ENCODE measurements around the gene PEF1. TPM values are rescaled to one million over a fixed set of nuclear protein-coding genes. Genes with fewer than 3 reads are reported as not detected.

Gene PEF1, protein sequence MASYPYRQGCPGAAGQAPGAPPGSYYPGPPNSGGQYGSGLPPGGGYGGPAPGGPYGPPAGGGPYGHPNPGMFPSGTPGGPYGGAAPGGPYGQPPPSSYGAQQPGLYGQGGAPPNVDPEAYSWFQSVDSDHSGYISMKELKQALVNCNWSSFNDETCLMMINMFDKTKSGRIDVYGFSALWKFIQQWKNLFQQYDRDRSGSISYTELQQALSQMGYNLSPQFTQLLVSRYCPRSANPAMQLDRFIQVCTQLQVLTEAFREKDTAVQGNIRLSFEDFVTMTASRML
- total RNA-seq = 31.1 TPM
- long read RNA-seq, transcript PEF1-201 (5 exons, 1,629 nt) = major isoform, 73 of 85 reads
- long read RNA-seq, partial matches to known transcripts = 6 of 85 reads
- long read RNA-seq, other reads (novel, unspliced or antisense) = 4 of 85 reads

DNA sequence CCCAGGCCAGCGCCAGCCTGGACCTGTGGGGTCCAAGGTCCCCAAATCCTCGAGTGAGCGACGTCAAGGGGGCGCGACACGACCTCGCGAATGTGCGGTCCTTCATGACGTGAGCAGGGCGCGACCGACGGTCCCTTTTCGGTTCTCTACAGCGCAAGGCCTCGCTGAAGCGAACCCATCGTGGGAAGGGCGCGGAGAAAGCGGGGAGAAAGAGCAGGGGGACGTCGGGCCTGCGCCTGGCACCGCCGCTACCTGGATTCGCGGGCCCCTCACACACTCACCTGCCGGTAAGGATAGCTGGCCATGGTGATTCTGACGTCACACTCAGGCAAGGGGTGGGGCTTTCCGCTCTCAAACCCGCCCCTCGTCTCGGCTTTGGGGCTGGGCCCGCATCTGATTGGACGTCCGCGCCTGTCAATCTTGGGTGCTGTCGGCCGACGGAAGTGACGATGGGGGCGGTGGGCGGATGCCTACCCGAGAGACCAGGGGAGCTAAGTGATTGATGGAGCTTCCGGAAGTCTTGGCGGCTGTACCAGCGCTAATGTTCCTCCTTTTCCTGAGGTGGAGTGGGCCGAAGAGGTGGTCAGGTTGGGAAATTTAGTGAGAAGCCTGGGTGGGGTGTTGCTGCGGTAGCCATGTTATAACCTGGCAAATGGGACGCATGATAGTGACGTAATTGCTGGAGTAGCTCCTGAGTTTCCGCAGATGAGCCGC, at the start of gene PEF1:
TSS of gene PEF1 (minus strand) at position 317 of the 714 bp plus-strand sequence. CDS start at position 305, 12 bp downstream.
- peak; percentile 99 for DNase-seq
- intact Hi-C loops (cut with DNase I) = no loop called here
- peak; percentile 97 for ATAC-seq (ENCODE audit: poor library complexity)

DNA sequence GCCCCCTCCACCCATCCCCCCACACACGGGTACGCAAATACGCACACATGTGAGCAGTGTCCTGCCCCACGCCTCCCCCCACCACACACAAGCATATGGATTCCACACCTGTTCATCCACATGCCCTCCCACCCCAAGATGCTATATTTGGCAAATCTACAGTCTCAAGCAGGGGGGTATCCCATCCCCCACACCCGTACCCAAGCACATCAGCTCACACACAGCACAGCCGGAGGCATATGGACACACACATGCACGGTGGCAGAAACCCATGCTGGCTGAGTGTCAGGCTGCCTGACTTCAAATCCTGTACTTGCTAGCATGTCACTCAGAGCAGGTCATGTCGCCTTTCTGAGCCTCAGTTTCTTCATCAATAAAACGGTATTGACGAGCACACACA, 48.6 kb upstream of the PEF1 start:
- intact Hi-C loops (cut with DNase I) = no loop called here
- DNase-seq (no peak), ATAC-seq (ENCODE audit: poor library complexity) (no peak)

DNA sequence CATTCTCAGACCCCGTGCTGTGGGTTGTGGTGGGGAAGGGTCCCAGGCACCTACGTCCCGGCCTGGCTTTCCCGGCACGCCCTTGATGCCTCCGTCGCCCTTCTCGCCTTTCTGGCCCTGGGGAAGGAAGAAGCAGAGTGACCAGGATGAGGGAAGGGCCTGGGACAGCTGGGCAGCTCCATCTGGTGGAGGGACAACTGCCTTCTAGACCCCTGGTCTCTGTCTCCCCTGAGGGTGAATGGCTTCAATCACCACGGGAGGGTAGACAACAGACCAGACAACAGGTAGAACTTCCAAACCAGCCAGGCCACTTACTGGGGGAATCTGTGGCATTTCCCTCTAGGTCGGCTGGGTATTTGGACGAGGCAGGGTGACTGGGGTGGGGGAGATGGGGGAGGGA, 47.3 kb upstream of the PEF1 start:
- DNase-seq (no peak), ATAC-seq (ENCODE audit: poor library complexity) (no peak)
- intact Hi-C loops (cut with DNase I) = no loop called here

DNA sequence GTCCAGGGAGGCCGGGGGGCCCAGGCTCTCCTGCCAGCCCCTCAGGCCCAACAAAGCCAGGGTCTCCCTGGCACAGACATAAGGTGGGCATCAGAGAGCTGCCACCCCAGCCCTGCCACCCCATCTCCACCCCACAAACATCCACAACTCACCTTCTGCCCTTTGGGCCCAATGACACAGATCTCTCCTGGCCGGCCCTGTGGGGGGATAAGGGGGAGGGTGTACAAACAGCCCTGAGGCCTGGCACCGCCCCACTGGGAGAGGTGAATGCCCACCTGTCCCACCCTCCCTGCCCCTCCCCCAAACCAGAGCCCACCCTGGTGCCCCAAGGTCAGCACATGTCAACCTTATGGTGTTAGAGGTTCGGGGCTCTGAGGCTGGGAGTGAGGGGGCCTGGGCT, 46.8 kb upstream of the PEF1 start:
- ATAC-seq (ENCODE audit: poor library complexity) (no peak), DNase-seq (no peak)
- intact Hi-C loops (cut with DNase I) = no loop called here

DNA sequence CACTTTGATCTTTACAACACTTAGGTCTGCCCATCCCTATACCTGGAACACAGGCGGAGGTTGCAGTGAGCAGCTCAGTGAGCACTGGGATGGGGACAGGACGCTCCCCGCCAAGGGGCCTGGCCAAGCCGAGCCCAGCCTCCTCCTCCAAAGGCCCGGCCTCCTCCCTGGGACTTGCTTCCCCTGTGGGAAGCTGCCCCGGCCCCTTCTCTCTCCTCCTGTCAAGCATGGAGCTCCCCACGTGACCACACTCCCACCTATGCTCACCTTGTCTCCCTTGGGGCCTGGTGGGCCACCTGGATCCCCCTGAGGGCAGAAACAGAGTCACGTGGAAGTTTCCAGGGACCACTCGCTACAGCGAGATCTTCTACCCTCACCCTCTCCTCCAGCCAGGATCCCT, 46.2 kb upstream of the PEF1 start:
- DNase-seq (no peak), ATAC-seq (ENCODE audit: poor library complexity) (no peak)
- intact Hi-C loops (cut with DNase I) = no loop called here

DNA sequence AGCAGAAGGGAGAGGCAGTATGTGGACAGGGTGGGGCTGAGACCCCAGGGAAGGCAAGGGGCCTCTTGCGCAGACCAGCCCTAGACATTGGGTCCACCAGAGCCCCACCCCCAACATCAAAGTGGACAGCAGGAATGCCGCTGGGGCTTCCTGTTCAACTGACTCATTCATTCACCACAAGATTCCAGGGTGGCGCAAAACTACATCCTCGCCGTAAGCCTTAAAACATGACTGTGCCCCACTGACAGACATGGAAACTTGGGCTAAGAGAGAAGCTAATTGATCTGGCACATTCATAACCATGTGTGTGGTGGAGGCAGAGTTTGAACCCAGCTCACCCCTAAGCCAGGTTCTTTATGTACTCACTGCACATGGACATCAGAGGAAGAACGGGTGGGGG, 45.2 kb upstream of the PEF1 start:
- no peak for ATAC-seq (ENCODE audit: poor library complexity)
- intact Hi-C loops (cut with DNase I) = no loop called here
- no peak for DNase-seq

DNA sequence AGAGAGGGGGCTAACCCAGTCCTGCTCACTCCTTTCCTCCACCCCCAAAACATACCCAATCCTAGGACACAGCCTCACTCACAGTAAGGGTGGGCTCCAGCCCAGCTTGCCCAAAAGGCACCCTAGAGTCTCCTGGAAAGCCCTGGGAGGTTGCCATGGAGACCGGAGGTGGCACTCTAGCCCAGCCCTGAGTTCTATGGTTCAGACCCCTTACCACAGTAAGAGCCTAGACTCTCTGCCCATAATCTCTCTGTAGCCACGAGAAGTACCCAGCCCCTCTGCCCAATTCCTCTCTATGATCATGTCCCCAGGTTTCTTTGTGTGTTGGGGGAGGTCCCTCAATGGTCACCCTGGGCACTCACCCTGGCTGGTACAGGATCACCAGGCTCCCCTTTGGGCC, 44.7 kb upstream of the PEF1 start:
- DNase-seq (no peak), ATAC-seq (ENCODE audit: poor library complexity) (no peak)
- intact Hi-C loops (cut with DNase I) = no loop called here

DNA sequence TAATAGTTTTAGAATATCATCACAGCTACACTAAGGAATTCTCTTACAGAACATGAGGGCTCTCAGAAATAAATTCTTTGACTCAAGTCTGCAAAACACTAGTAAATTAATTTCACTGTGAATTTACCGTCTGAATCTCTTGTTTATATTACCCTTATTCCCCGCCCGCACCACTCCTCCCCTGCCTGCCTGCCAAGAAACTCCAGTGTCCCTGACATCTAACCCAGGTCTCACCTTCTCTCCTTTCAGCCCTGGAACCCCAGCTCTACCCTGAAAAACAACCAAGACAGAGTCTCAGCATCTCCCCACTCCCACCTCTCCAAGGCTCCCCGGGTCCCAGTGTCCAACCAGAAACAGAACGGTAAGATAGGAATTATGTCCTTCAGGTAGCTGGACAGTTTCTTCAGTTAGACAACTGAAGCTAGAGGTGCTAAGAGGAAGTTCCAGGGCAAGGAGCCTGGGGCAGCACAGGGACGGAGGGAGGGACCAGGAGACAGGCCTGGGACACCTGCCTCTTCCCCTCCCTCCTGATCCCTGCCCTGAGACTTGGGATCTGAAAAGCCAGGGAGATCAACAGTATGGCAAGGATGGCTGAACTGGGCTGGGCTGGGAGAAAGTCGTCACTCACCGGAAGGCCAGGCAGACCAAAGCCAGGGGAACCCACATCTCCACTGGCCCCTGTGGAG, 43.7 kb upstream of the PEF1 start:
- DNase-seq = no peak
- ATAC-seq (ENCODE audit: poor library complexity) = no peak
- intact Hi-C loops (cut with DNase I) = no loop called here

DNA sequence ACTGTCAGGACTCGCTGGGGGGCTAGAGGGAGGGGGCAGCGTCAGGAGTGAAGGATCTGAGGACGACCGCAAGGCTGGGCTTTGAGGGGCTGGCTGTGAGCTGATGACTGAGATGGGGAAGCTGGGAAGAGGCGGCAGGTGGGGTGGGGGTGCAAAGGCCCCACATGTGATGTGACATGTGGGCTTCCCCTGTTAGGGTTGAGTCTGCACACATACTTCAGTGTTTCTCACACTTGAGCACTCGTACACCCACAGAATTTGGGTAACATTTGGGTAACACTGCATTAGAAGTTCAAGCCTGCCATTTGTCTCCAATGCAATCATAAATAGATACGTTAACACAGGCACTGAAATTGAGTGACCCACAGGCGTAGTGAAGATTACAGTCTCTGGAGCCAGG, 42.9 kb upstream of the PEF1 start:
- intact Hi-C loops (cut with DNase I) = no loop called here
- ATAC-seq (ENCODE audit: poor library complexity) (no peak), DNase-seq (no peak)

DNA sequence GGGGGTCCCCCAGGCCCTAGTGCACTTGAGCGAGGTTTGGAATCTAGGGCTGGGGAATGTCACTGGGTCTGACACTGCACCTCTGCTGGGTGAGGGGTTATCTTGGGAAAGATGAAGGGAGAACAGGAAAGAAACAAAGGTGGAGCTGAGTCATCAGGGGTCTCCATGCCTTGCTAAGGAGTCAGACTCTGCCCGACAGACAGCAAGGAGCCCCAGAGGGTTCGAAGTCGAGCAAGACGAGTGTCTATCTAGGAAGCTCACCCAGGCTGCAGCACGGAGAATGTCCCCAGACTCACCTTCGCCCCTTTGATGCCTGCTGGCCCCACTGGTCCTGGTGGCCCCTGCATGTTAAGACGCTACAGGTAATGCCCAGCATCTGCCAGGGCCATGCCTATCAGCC, 41.1 kb upstream of the PEF1 start:
- intact Hi-C loops (cut with DNase I) = no loop called here
- DNase-seq (no peak), ATAC-seq (ENCODE audit: poor library complexity) (no peak)

DNA sequence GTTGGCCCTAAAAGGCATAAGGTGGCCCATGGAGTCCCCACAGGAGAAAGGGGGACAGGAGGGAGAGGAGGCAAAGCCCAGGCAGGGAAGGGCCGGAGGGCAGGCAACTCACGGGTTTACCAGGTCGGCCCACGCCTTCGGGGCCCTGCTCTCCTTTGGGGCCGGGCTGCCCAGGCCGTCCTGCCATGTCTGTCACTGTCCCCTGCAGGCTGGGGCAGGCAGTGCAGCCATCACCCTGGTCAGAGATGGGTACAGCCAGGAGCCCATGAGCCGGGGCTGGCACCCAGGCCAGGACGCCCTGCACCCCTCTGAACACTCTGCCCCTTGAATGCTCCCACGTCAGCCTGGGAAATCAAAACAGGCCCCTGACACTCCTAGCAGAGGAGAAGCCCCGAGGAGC, 39.3 kb upstream of the PEF1 start:
- ATAC-seq (ENCODE audit: poor library complexity) (peak; percentile 51), DNase-seq (no peak)
- intact Hi-C loops (cut with DNase I) = no loop called here

DNA sequence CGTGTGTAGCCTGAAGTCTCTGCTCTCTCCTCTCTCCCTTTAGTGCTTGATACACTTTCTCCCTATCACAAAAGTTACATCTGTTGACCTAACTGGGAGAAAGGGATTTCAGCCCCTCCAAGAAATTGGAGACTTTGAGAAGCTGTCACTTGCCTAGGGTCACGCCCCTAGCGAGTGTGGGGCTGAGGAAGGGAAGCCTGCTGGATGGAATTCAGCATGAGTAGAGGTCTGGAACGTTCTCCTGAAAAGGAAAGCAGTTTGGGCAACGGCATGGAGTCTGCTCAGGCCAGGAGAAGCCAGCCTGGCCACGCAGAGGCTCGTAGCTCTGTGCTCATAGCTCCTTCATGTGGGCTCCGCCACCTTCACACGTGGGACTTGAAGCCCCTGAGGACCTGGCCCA, 36.7 kb upstream of the PEF1 start:
- no peak for ATAC-seq (ENCODE audit: poor library complexity)
- DNase-seq = no peak
- intact Hi-C loops (cut with DNase I) = no loop called here

DNA sequence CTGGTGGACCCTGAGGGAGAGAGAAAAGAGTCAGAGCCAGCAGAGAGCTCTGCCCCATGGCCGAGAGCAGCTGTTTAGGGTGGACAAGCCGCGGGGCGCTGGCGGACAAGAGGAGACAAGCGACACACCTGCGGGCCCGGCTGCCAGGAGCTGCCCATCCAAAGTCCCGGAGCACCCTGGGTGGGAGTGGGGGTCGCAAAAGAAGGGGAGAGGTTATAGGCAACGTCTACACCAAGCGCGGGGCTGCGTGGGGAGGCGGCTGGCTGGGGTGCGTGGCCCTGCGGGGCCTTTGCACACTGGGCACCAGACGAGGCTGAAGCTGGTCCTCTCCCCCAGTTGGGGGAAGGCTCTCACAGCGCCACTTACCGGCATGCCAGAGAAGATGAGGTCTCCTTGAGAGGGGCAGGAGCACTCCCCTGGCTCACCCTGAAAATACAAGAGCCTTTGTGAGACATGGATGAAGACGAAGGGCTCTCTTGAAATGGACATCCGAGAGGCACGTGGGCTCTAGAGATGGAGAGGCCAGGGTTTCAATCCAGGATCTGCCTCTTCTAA, 35.1 kb upstream of the PEF1 start:
- no peak for ATAC-seq (ENCODE audit: poor library complexity)
- DNase-seq = no peak
- intact Hi-C loops (cut with DNase I) = loop anchor here (5.0 kb wide), 1 partner anchor 33 kb away; no protein-coding TSS in a partner anchor

DNA sequence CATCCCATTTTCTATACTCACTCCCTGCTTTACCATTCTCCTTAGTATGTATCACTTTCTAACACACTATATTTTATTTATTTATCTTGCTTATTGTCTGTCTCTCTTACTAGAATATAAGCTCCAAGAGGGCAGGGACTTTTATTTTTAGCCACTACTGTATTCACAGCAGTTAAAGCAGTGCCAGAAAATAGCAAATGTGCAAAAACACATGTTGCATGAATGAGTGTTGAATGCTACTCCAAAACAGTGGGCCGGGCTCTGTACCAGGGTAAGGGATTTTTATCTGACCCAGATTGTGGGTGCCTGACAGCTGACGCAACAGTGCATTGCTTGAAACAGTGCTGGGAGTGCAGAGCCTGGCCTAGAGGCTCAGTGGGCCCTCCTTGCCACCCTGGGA, 34.4 kb upstream of the PEF1 start:
- intact Hi-C loops (cut with DNase I) = loop anchor here (5.0 kb wide), 1 partner anchor 33 kb away; no protein-coding TSS in a partner anchor
- no peak for ATAC-seq (ENCODE audit: poor library complexity)
- DNase-seq = no peak

DNA sequence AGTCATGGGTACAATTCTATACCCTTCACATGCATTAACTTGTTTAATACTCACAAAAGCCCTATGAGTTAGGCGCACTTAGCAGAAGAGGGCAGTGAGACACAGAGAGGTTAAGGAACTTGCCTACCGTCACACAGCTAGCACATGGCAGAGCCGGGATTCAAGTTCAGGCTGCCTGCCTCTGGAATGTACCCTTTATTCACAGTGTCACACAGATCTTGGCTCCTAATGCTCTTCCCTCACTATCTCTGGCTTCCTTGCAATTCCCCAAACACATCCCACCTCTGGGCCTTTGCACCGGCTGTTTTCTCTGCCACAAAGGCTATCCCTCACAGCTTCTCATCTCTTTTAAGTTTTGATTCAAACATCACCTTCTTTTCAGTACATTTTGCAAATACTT, 34.0 kb upstream of the PEF1 start:
- intact Hi-C loops (cut with DNase I) = loop anchor here (5.0 kb wide), 1 partner anchor 34 kb away; no protein-coding TSS in a partner anchor
- no peak for ATAC-seq (ENCODE audit: poor library complexity)
- no peak for DNase-seq

DNA sequence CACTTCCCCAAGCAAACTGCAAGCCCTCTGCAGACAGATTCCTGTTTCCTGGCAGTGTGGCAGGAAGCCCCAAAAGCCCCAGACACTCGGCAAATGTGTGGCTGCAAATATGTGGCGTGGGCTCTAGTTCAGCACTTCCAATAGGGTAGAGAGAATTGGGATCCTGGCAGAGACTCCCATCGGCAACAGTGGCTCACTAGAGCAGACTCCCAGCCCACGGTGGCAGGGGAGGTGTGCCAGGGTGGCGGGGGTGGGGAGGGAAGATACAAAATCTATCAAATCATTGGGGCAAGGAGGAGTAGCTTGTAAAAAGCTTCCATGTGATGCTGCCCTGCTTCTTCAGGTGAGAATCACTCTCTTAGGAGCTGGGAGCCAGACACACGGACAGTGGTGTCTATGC, 33.3 kb upstream of the PEF1 start:
- intact Hi-C loops (cut with DNase I) = loop anchor here (5.0 kb wide), 1 partner anchor 34 kb away; no protein-coding TSS in a partner anchor
- ATAC-seq (ENCODE audit: poor library complexity) (no peak), DNase-seq (no peak)

DNA sequence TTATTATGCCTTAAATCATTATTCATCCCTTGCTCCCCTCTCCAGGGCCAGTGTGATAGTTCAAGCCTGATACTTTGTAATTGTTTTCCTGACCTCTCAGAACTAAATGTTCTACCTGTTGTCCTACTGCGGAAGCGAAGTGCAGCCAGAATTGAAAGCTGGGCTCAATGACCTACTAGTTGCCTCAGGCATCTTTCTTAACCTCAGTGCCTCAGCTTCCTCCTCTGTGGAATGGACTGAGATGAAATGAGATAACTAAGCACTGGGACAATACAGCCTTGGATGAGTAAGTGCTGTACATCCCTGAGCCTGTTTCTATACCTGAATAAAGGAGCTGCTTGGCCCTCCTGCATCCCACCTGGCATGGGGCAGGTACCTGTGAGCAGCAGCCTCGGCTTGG, 32.7 kb upstream of the PEF1 start:
- ATAC-seq (ENCODE audit: poor library complexity) (no peak), DNase-seq (no peak)
- intact Hi-C loops (cut with DNase I) = loop anchor here (5.0 kb wide), 1 partner anchor 35 kb away; no protein-coding TSS in a partner anchor

DNA sequence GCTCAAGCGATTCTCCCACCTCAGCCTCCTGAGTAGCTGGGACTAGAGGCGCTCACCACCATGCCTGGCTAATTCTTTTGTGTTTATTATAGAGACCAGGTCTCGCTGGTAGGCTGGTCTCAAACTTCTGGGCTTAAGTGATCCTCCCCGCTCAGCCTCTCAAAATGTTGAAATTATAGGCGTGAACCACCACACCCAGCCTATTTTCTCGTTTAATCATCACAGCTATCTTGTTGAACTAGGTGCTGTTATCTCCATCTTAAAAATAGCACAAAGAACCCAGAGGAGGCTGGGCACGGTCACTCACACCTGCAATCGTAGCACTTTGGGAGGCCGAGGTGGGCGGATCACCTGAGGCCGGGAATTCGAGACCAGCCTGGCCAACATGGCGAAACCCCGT, 31.1 kb upstream of the PEF1 start:
- intact Hi-C loops (cut with DNase I) = loop anchor here (5.0 kb wide), 1 partner anchor 37 kb away; no protein-coding TSS in a partner anchor
- ATAC-seq (ENCODE audit: poor library complexity) = no peak

DNA sequence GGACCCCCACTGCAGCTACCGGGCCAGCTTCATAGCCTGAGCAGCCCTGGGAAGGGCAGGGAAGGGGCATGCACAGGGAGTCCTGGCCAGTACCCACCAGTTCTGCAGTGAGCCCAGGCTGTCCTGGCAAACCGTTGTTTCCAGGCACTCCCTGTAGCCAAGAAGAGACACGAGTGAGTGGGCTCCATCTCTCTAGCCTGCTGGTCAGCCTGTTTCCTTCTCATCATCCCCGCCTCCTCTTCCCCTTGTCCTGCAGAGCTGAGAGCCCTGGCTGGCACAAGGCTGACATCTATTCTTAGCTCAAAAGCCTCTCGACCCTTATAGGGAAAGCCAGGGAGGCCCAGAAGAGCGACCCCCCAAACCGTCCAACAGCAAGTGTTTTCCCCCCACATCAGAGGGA, 30.5 kb upstream of the PEF1 start:
- DNase-seq = no peak
- ATAC-seq (ENCODE audit: poor library complexity) = peak; percentile 67
- intact Hi-C loops (cut with DNase I) = loop anchor here (5.0 kb wide), 1 partner anchor 37 kb away; no protein-coding TSS in a partner anchor

More for the DNA sequence above, 31.1 kb upstream of the PEF1 start:
- no peak for DNase-seq

Measured in Right ventricle myocardium superior (tissue), 1 donor.